H4 (cell line): Measurements from ENCODE around the gene LRFN3. TPM values are rescaled to one million over a fixed set of nuclear protein-coding genes. Genes with fewer than 3 reads are reported as not detected.
"Not testable (repeated sequence)": the region's sequence is repeated elsewhere in the genome, so short reads cannot be mapped to it uniquely, and the experiment has no call there.

Experiments
- DNase-seq: peaks from one replicate; pipeline ENCODE4 v3.0.0-alpha.2; 2015; ENCODE audit warnings: low spot score
- total RNA-seq: library from RNA; depleted of rRNA; stranded (reverse); fragments of >200 nt; shearing (Covaris generic); gene quantifications from 2 replicates; pipeline ENCODE4 v1.2.3, GENCODE V29; 2014

LRFN3 gene
- total RNA-seq, 1 experiment from 2014 or later = 5.6 TPM

DNA sequence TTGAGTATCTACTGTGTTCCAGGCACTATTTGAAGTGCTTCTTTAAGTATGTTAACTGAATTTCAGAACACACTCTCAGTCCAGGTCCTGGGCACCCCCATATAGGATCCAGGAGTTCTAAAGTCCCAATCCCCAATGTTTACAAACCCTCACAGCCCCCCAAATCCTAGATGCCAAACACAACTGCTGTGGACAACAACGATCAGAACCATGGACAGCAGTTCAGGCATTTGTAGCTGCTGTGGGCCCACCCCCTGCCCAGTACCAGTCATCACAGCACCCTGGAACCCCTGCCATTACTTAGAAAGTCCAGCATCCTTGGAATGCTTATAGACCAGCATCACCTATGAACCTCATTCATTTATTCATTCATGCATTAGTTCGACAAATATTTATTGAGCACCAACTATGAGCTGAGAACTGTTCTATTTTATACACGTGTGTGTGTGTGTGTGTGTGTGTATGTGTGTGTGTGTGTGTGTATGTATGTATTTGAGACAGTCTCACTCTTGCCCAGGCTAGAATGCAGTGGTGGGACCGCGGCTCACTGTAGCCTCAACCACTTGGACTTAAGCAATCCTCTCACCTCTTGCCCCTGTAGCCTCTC is 39.5 kb downstream of the LRFN3 start:
- no peak for DNase-seq

DNA sequence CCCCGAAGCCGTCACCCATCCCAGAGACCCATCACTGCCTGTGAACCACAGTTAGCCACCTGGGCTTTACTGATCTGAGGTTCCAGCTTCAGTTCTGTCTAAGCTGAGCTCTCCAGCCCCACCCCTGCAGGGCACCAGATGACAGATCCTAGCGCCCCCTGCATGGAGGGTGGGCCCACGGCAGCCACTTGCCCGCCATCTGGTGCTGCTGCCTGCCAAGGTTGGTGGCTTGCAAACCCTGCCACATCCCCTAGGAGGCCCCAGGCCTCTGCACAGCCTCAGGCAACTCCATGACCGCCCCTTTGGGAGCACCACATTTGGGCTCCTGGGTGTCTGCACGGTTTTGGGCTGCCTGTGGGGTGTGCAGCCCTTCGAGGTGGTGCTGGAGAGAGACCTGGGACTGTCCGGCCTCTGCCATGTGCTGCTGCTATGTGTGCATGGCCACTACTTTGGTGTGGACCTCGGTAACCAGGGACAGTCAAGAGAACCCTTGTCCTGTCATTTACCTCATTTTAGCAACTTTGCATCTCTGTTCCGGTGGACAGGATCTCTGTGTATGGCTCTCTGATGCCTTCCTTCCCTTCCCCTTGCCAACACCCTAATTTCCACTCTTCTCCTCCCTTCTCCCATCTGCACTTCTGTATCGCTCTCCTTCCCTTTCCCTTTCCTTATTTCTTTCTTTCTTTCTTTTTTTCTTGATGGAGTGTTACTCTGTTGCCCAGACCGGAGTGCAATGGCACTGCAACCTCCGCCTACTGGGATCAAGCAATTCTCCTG is 41.5 kb downstream of the LRFN3 start:
- no peak for DNase-seq

DNA sequence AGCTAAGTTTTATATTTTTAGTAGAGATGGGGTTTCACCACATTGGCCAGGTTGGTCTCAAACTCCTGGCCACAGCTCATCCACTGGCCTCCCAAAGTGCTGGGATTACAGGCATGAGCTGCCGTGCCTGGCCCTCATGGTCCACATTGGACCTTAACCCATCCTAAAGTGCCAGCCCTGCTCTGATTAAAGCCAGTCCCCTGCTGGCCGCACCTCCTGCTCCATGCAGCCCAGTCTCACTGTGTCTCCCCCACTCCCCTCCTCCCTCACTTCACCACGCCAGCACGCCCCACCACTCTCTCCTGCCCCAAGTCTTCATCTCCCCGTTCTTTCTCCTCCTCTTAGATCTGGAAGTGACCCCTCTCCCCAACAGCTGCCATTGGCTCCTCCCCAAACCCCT is 42.1 kb downstream of the LRFN3 start:
- no peak for DNase-seq

GRCh38 chr19:35978832-35979365 is 42.7 kb downstream of the LRFN3 start:
- DNase-seq = no peak

DNA sequence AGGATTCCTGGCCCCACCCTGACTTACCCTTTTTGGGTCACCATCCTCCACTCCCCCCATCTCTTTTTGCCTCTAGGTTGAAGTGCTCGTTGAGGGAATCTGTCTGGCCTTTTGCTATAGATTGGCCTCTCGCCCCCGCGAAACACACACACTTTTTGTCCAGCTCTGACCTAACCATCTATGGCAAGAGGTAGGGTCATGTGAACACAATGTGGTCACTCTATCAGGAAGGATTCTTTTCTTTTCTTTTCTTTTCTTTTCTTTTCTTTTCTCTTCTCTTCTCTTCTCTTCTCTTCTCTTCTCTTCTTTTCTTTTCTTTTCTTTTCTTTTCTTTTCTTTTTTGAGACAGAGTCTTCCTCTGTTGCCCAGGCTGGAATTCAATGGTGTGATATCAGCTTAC is 44.8 kb downstream of the LRFN3 start:
- not testable (repeated sequence) for DNase-seq

GRCh38 chr19:35983177-35983576 is 47.0 kb downstream of the LRFN3 start:
- DNase-seq = no peak

DNA sequence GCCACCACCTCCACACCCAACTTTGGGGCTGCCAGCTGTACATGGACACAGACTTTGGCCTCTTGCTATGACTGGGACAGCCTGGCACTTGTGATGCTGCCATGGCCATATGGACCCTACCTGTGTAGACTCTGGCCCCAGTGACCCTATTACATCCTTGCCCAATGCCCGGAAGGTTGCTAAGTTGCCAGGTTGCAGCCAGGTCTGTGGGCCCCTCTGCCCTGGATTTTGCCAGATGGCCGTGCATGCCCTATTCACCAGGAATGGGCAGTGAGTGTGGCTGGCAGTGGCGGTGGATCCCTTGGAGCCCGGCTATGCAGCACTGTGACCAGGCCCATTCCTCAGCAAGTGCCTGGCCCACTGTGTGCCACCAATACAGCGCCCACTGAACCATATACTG is 49.9 kb downstream of the LRFN3 start:
- no peak for DNase-seq

DNA sequence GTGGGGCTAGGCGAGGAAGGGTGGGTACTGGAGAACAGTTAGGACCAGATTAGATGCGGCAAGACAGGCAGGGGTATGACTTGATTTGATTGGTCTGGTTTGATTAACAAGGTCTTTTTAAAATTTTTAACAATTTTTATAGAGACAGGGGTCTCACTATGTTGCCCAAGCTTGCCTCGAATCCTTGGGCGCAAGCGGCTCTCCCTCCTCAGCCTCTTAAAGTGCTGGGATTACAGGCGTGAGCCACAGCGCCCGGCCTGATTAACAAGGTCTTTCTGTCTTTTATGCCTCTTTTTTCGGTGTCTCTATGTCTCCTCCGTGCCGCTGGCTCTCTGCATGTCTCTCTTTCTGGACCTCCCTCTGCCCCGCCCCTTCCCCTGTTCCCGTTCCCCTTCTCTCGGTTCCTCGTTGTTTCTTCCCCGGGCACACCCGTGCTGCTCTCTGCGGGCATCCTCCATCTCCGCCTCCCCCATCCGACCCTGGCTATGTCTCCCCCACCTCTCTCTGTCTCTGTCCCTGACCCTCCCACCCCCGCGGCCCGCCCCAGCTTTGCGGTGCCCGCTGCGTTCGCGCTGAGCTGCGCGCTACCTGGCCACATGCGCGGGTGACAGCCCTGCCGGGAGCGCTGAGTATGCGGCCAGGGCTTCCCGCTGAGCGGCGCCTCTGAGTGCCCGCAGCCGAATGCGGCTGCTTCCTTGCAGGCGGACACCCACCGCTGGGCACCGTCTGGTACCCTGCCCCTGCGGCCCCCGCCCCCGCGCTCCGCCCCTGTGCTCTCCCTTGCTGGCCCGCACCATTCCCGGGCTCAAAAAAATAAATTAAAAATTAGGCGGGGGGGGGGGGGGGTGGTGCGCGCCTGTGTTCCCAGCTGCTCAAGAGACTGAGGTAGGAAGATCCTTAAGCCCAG is 50.7 kb downstream of the LRFN3 start:
- no peak for DNase-seq

DNA sequence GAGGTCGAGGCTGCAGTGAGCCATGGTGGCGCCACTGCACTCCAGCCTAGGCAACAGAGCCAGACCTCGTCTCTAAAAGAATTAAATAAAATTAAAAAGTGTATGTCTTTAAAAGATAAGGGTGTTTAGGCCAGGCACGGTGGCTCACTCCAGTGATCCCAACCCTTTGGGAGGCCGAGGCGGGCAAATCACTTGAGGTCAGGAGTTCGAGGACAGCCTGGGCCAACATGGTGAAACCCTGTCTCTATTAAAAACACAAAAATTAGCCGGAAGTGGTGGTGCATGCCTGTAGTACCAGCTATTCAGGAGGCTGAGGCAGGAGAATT is 51.4 kb downstream of the LRFN3 start:
- DNase-seq = no peak

GRCh38 chr19:35988824-35989223 is 52.6 kb downstream of the LRFN3 start:
- DNase-seq = no peak

- no peak for DNase-seq
These were observed 54.0 kb downstream of the LRFN3 start for GRCh38 chr19:35990156-35990555.

GRCh38 chr19:35990771-35991730 is 54.9 kb downstream of the LRFN3 start:
- no peak for DNase-seq

GRCh38 chr19:35991731-35992450 is 55.7 kb downstream of the LRFN3 start:
- peak; percentile 82 for DNase-seq

GRCh38 chr19:35992907-35993765 is 57.0 kb downstream of the LRFN3 start:
- DNase-seq = no peak

DNA sequence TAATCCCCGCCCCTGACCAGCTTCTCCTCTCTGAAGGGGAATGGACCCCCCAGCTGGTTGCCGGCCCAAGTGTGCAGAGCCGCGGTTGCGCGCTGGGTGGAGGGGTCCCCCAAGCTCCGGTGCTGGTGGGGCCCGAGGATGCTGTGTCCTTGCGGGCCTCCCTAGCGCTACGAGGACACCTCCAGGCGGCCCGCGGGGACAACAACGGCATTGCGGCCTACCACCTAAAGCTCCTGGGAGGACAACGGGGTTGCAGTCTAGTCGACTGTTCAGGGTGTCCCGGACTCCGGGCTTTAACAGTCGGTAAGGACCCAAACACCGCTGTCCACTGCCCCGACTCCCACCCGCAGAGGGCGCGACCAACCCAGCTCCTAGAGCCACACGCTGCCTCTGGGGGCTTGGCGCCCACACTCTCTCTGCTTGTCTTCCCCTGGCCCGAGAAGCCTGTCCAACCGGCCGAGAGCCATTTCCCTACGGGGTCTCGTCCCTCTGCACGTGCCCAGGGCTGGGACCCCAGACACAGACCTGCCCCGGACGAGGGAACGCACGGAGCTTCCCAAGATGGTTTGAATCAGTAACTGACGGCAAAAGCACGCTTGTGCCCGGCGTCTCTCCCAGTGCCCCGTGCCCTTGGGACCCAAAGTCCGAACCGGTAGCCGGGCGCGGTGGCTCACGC is 57.9 kb downstream of the LRFN3 start:
- DNase-seq = no peak
